ENCODE measurements around the gene SVIL.
A peak's percentile ranks its signal among the peaks of the same experiment; 100 is the strongest.
"Not testable (repeated sequence)": the region's sequence is repeated elsewhere in the genome, so short reads cannot be mapped to it uniquely, and the experiment has no call there.

The SVIL gene

DNA sequence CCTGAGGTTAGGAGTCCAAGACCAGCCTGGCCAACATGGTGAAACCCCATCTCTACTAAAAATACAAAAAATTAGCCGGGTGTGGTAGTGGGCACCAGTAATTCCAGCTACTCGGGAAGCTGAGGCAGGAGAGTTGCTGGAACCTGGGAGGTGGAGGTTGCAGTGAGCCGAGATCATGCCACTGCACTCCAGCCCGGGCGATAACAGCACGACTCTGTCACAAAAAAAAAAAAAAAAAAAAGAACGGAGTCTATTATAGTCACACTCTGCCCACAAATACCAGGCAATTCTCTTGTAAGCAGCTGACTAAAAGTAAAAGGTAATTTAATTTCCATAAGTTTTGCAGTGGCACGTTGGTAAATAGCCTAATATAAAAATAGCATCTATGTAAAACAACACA lies 98.1 kb downstream of the SVIL start:
- DNase-seq, result not testable (repeated sequence)

DNA sequence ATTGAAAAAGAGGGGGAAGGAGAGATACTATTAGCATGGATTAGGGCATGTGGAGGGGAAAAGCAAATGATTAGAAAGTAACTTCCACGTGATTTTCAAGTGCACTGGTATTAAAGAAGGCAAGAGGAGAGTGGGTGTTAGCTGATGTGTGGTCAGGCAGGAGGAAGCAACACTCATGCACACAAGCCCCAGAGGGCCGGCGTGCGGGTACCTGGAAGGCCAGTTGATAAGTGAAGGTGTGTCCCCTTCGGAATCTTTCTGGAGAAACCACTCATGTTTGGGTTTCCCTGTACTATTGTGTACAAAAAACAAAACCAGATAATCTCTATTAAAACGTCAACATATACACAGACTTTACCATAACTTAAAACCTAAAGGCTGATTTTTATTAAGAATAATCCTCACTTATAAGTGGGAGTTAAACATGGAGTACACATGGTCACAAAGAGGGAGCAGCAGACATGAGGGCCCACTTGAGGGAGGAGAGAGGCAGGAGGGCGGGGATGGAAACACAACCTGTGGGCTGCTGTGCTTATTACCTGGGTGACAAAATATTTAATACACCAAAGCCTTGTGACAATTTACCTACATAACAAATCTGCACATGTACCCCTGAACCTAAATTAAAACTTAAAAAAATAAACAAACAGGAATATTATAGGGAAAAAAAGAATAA lies 98.9 kb downstream of the SVIL start:
- DNase-seq, result no peak

DNA sequence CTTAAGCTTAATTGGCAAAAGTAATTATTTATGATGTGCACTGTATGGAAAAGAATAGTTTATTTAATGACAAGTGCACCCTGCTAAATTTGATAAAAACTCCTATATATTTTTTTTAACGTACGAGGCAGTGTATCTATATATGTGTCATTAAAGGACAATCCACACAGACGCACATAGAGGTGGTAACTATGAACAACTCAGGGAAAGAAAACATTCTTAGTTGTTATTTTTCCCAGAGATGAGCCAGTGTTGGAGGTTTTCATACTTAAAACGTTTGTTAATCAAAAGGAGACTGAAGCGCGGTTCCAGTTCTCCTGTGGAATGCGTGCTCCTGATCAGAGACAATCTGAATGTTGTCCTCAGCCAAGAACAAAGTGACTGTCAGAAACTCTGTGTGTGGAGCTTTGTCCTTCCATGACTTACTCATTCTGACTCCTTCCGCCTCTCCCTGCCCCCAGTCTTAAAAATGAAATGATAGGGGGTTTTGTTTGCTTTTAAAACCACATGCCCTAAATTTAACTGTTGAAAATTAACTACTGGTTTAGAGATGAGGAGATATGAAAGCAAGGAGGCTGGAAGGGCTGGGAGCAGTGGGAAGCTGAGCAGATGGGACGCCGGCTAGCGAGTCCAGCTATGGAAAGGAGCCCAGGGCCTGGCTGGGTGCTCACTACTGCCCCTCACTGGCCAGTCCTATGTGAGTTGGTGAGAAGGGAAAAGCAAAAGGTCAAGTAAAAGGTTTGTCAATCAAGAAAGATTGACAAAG lies 99.6 kb downstream of the SVIL start:
- DNase-seq, result peak; percentile 7

DNA sequence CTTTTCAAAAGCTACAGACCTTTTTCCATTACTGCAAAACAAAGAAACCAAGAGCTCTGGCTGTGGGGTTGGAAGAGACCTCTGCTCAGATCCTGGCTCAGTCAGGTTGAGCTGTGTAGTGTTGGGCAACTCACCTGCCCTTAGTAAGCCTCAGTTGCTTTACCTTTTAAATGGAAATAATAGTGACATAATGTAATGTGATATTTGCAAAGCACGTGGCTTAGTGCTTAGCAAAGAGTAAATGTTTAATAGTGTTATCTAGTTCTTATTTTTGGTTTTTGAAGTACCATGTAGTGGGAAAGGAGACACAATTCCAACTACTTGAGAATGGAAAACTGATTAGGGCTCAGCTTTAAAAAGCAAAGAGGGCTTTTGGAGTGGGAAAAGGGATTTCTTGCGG lies 100.2 kb downstream of the SVIL start:
- no peak for DNase-seq

DNA sequence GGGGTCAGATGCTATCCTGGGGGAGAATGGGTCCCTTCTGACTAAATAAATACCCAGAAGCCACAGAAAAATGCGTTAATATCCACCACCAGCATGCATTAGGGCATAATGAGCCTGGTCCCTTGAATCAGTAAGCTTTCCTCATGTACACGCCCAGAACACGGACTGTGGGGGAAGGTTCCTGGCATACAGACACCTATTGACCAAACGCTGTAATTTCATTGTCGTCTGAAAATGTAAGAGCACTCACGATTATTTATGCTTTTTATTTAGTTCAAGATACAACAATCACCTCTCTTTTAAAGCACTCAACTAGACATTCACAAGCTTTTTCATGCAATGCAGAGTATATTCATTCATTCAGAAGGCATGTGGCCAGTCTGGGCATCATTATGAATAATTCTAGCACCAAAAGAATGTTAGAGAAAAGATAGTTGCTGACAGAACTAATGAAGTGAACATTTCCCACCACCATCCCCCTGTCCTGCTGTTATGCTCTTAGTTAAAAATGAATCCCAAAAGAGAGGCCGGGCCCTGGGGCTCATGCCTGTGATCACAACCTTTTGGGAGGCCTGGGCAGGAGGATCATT lies 101.0 kb downstream of the SVIL start:
- no peak for DNase-seq

DNA sequence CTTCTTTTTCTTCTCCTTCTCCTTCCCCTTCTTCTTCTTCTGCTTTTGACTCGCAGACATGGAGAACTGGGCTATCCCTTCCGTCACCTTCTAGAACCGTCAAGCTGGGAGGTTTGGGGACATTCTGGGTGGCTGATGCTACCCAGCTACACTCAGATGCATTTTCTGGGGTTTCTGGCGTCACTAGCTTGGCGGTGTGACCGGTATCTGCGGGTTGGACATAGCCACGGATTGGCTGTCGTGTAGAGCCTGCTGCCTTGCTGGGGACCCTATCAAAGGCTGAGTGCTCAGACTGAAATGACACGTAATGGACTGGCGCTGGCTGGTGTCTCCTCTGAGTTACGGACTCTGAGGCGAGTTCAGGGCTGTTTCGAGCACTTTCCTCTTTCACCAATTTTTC lies 101.7 kb downstream of the SVIL start:
- DNase-seq, result no peak

DNA sequence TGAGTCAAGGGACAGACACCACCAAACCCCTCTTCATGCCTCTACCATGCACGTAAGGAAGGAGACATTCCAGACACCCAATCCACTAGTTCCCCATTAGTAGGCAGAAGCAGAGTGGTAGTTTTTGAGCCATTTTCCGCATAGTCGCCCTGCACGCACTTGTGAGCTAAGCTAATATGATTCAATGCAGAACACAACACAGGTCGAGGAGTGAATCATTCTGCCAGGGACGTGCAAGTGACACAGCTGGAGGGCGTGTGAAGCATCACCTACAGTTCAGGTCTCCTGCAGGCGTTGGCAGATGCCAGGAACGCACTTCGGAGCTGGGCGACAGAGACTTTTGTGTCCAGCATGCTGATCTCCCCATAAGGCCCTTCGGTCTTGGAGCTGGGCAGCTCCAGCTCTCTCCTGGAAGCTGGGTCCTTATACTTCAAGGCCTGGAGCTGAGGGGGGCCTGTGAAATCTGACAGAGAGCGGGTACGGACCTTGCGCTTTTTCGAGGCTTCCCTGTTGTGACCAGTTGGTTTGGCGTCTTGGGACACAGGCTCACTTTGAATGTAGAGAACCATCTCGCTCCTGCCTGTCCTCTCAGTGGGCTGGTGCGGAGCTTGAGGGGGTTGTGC lies 102.4 kb downstream of the SVIL start:
- DNase-seq, result no peak

DNA sequence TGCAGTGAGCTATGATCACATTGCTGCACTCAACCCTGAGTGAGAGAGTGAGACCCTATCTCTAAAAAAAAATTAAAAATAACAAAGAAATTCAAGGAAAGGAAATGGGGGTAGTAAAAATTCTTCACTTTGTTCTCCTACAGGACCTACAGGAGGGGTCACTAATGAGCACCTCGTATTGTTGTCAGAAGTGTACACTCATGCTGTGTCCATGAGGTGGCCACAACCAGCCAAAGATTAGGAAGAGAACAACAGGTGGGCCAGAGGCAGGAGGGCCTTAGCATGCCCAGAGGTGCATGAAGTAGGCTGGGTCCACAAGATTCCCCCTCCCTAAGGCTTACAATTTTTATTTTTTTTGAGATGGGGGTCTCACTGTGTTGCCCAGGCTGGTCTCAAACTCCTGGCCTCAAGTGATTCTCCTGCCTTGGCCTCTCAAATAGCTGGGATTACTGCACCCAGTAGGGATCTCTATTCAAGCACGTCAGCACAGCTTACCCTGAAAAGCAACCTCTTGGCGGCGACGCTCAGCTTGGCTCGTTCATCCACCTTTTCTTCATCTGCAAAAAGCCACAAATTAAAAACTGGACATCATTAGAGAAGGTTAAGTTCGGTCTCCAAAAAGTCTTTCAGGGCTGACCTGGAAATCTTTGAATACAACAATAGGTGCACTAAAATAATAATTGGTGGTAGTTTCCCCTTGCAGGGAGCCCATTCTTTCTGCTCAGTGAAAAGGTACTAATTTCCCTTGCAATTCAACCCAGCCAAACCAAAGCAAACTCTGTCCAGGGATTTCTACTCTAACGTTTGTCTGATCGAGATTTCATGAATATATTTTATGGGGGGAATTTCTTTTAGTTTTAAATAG lies 104.4 kb downstream of the SVIL start:
- no peak for DNase-seq

DNA sequence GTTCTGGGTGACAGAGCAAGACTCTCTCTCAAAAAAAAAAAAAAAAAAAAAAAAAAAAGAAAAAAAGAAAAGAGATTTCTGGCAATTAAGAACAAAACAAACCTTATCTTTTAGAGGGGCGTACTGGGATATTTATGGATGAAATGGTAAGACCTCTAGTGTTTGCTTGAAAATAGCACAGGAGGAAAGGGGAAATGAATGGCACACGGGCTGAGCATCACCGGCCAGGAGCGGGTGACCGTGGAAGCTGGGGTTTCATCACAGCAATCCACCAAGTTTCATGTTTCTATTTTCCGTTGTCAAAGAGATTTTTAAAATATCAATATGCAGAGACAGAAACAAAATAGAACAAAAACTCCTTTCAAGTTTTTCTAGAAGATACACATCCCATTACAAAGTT lies 105.6 kb downstream of the SVIL start:
- DNase-seq, result no peak

DNA sequence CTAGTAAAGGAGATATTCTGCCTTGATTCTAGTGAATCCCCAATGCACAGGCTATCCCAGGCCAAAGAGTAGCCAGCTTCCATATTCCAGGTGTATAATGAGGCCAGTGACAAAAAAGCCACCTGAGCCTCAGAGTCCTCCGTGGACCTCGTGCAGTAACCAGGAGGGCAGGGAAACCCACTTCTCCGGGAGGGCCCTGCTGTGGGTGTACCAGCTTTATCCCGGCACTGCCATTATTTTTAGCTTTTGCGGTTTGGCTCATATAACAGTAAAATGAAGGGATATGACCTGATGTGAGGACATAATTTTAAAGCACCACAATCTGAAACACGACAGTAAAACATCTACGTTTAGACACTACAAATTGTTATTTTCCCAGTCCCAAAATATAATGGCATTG lies 109.0 kb downstream of the SVIL start:
- no peak for DNase-seq

DNA sequence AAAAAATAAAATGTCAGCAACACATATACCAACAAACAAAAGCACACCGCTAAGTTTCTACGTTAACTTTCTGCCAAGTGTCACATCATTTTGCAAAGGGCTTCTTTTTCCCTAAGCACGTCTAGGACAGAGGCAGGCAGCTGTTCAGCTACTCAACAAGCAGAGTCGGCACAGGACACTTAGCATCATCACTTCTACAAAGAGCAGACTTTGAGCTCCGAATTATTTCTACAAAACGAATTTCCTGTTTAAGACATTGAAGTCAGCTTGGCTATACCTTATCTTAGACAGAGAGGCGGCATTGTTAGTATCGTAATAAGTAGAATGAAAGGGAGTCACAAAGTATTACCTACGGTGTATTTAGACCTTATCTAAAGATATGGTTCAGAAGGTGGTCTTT lies 110.1 kb downstream of the SVIL start:
- no peak for DNase-seq

DNA sequence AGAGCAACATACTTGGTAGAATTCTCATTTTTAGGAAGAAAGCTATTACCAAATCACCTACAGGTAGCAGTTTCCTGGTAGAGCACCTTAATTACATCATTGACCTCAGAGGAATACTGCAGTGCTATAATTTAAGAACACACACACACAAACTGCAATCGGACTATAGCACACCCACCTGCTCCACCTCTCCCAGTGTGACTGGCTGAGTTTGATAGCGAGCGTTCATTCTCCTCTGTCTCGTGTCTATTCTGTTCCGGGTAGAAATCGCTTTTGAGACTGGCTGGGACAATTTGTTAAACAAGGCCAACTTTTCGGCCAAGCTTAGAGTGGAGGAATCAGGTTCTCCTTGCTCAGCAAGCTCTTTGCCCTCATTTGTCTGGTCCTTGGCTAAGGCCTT lies 110.5 kb downstream of the SVIL start:
- DNase-seq, result no peak

DNA sequence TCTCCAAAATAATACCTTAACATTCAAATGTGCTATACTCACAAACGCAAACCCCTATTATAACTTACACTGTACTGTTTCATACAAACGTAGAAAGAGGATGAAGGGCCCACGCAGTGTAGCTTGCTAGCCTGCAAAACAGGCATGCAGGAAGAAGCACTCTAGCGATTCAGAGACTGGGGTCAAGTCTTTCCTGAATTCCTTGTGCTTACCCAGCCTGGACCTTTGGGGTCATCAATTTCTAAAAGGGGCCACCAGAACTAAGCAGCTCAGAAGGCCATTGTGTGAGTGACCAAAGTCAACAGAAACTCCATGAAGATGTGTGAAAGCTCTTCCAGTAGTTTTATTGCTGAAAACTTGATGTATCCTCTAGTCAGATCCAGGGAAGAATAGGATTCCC lies 111.9 kb downstream of the SVIL start:
- no peak for DNase-seq

DNA sequence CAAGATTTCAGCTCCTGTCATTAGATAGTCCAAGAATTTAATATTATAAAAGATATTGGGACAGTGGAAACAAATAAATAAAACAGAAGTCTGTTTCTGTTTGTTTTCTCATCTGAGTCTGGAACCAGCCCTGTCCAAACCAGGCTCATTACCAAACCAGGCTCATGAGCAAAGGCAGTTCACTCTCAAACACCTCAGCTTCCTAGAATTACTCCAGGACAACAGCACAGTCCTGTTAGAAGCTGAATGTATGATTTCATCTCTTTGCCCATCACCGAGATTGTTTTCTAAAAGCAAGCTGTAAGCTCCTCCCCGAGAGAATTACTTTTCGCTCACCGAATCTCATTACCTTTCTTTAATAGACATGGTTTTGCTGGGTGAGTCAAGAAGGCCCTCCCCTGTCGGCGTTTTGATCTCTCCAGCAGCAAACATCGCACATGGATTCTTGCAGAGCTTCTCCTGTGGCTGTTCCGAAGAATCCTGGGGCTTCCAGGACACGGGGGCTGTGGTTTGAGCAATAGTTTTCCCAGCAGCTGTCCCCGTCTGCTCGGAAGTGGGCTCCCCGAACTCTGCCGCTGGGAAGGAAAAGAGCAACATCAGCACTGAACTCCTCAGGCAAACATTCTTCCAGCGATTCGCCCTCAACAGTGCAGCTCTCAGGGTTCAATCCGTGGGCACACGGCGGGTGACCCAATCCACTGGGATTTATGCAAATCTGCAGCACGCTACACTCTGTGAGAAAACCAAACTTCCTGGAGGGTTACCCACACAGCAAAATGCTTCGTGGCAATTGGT lies 112.5 kb downstream of the SVIL start:
- DNase-seq, result no peak

DNA sequence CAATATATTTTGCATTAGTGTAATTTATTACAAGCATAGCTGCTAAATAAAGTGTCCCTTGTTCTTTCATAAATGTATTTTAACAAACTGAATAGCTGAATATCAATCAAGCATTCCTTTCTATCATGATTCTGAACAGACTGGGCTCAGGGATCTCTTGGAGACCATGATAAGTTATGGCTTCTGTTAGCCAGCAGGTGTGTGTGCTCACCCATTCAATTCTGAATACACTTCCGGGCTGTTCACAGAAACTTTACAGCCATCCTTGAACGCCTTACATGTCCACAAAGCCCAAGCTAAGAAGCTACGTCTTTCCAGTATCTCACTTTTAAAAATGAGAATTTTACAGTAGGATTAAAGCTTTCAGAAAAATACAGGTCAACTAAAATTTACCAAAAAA lies 115.1 kb downstream of the SVIL start:
- DNase-seq, result no peak

DNA sequence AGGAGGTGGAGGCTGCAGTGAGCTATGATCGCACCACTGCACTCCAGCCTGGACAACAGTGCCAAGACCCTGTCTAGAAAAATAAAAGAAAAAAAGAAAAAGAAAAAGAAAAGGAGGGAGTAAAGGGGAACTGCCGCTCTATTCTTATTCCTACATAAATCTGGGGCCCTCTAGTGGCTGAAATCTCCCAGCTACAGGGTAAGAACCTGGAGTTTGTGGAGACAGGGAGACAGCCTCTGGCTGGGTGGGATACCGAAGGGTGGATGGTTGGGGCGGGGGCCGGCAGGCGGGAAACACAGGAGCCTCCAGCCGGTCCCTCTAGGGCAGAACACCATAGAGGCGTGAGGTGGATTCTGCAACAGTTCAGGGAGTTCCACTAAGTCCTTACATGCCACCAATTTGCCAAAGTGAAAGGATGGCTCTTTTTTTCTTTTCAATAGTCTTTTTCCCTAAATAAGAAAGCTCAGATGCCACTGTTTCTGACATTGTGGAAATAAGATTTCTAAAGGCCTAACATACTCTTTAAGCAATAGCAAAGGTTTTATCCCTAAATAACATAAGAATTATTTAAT lies 117.3 kb downstream of the SVIL start:
- peak; percentile 16 for DNase-seq

DNA sequence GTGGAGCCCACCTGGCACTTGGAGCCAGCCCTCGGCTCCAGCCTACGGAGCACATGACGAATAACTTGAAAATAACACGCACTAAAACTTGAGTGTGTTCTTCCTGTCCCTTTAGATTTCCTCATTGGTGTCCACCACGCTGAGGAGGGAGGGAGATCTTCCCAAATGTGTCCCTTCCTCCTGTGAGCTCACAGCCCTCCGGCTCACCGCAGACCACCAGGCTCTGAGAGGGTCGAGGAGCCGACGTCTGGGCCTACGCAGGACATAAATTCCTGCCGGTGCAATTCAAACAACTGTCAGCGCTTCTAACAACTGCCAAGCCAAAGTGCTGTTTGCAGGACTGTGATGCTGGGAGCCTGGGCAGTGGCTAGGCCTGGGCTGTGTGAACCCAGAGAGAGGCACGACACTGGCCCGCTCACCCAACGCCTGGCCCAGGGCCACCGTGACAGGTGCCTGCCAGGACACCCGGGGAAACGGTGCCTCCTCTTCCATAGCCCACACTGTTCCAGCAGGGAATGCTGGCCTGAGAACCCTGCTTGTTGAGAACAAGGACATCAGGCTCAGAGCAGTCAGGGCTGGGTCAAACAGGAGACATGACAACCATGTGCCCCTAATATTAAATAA lies 118.3 kb downstream of the SVIL start:
- not testable (repeated sequence) for DNase-seq

DNA sequence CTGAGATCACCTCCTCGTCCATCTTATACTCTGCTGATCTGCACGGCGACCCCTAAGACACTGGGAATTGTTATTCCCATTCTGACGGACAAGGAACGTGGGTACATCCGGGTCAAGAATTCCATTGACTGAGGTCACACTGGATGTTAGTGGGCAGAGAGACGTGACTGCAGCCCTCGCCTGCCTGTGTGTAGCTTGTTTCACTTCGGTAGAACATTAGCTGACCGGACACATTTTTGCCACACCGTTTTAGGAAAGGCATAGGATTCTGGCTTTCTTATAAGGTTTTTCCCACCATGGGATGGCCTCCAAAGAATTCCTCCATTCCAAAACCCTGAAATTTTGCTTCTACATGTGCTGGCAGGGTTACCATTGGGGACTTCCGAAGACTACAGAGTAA lies 118.9 kb downstream of the SVIL start:
- not testable (repeated sequence) for DNase-seq

DNA sequence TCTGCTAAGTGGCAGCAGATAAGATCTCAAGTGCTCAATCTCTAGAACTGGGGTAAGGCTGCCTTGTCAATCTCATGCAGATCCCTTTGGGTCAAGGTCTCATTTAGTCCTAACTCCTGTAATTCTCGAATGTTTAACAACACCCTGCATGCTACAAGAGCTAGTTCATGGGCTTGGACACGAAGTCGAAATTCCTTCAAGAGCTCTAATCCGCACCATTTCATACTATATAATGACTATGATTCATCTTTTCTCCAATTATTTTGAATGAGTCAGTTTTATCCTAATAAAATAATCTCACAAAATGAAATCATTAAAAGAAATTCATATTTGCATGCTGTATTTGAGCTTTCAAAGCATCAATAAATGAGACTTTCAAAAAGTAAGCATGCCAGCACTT lies 119.7 kb downstream of the SVIL start:
- not testable (repeated sequence) for DNase-seq

DNA sequence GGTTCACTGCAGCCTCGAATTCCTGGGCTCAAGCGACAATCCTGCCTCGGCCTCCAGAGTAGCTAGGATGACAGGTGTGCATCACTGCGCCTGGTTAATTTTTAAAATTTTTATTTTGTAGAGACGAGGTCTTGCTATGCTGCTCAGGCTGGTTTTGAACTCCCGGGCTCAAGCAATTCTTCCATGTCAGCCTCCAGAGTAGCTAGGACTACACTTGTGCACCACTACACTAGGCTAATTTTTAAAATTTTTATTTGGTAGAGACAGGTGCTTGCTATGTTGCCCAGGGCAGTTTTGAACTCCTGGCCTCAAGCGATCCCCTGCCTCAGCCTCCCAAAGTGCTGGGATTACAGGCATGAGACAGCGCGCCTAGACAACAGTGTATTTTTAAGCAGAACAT lies 120.5 kb downstream of the SVIL start:
- no peak for DNase-seq

DNA sequence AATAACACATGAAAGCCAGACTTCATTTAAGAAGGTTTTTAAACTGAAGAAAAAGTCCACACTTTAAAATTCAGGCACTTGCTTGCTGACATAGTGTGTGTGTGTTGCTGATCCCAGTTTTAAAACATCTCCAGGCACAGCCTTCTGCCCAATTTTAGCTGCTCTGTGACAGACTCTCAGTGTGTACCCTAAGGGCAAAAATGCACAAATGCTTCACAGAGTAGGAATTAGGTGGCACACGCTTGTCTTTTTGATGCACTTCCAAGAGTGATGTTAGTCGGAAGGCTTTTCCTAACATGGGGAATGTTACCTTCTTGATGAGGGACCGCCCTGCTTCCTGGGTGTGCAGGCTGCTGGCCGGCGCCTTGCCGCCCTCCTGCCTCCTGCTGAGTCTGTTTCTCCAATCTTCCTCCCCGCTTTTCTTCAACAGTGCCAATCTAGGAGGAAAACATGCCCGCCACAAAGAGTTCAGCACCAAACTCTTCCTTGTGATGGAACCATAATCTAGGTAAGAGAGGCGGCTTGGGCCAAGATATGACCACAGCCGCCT lies 122.3 kb downstream of the SVIL start:
- DNase-seq, result no peak
